Heart left ventricle (tissue), 16 donors: Measurements from ENCODE around the gene BDKRB2. TPM values are rescaled to one million over a fixed set of nuclear protein-coding genes. Genes with fewer than 3 reads are reported as not detected.

ENCODE experiments used
- ATAC-seq, 4 donors: fragments of 200-7000 bp; cut with Tn5 transposase; one replicate each; pipeline ENCODE4 v1.9.1; 2020 to 2022; ENCODE audit warnings: moderate library complexity in 4 of 4, mild to moderate bottlenecking in 3 of 4, moderate number of reproducible peaks in 1 of 4
- DNase-seq, 5 donors: peaks; one replicate each; pipeline ENCODE4 v3.0.0-alpha.2; 2020
- H3K27ac ChIP-seq, 12 donors: fragments of 200-600 bp; sonication (generic) in 4 of 12; one replicate each; pipeline versions ENCODE4 v1.5.0 to v1.8.0; 2016 to 2022; ENCODE audit warnings: mild to moderate bottlenecking in 2 of 12
- H3K27me3 ChIP-seq, 9 donors: fragments of 200-600 bp; sonication (generic) in 2 of 9; one replicate each; pipeline versions ENCODE4 v1.5.1 to v1.8.0; 2016 to 2022; ENCODE audit warnings: mild to moderate bottlenecking in 3 of 9
- H3K36me3 ChIP-seq, 9 donors: fragments of 200-600 bp; sonication (generic) in 2 of 9; one replicate each; pipeline versions ENCODE4 v1.5.0 to v1.8.0; 2018 to 2022; ENCODE audit warnings: mild to moderate bottlenecking in 2 of 9
- H3K4me1 ChIP-seq, 12 donors: fragments of 200-600 bp; sonication (generic) in 4 of 12; one replicate each; pipeline versions ENCODE4 v1.5.0 to v1.8.0; 2016 to 2022; ENCODE audit warnings: mild to moderate bottlenecking in 3 of 12
- H3K4me3 ChIP-seq, 12 donors: fragments of 200-600 bp; sonication (generic) in 4 of 12; one replicate each; pipeline versions ENCODE4 v1.5.0 to v1.8.0; 2017 to 2022; ENCODE audit warnings: mild to moderate bottlenecking in 9 of 12, moderate library complexity in 4 of 12
- H3K9me3 ChIP-seq, 12 donors: fragments of 200-600 bp; sonication (generic) in 4 of 12; one replicate each; pipeline versions ENCODE4 v1.5.0 to v1.8.0; 2016 to 2022; ENCODE audit warnings: mild to moderate bottlenecking in 1 of 12
- POLR2A ChIP-seq, 2 donors: fragments of 450-650 bp; IDR thresholded peaks; one replicate each; pipeline ENCODE4 v1.6.1; 2017; ENCODE audit warnings: antibody characterized with exemption in 2 of 2, mild to moderate bottlenecking in 2 of 2, moderate library complexity in 2 of 2
- WGBS, 4 donors: extraction: QIAGEN DNeasy Blood & Tissue Kit in 2 of 4; methylation state at CpG; one replicate each; pipeline versions ENCODE4 v1.1.5 to v1.1.7; 2013 to 2018; 5-methylcytosine and 5-hydroxymethylcytosine counted together
- intact Hi-C, 10 donors: fragments of 100-400 bp; cut with DNase I; formaldehyde crosslinking; loops; one replicate each; pipeline versions ENCODE4 v1.11.1 to v1.14.2; 2022
- polyA plus RNA-seq, 2 donors: library from polyadenylated mRNA; stranded (reverse); fragments of 200-250 nt; gene quantifications; one replicate each; pipeline ENCODE4 v1.2.3, GENCODE V29; 2013
- total RNA-seq, 9 donors: library from RNA; depleted of rRNA in 2 of 9; stranded (reverse); fragments of >200 nt in 2 of 9; fragmentation: NEBNext Ultra II Directional in 3 of 9; extraction: Animal tissue kit (Norgen Biotek cat#: 25700) in 3 of 9; gene quantifications; one replicate each; pipeline versions ENCODE4 v1.1.0 to v1.2.4, GENCODE V29; 2016 to 2023
- TF ChIP-seq, protein P1 (sequence below), 12 donors: fragments of 200-600 bp; sonication (generic) in 4 of 12; IDR thresholded peaks; one replicate each; pipeline versions ENCODE4 v1.5.0 to v1.8.0; 2018 to 2022; ENCODE audit warnings: antibody characterized with exemption in 12 of 12, mild to moderate bottlenecking in 5 of 12
- donor health status: ischemic (EF 13 %, LVEDD 7.1; RV severe dilation, severe dysfunction).
- donor health status: healthy with polysubstance abuse.
- donor health status: DM: no; HTN: yes; CAD: no.
- donor health status: DM: no; HTN: no; CAD: no.
- donor health status: ischemic (EF 25% LVEDD 6.9; RV normal size, moderate dysfunction).
- donor health status: ischemic (EF 25% LVEDD 5.7; RV mildly dilated, moderate dysfunction).
- donor health status: healthy.
- donor health status: DM: yes; HTN: yes; CAD: no.
- donor health status: ischemic (EF 35%, LVEDD 5.7; RV mildly dilated, moderate dysfunction).
- donor health status: nonischemic (EF 11% LVEDD 7.7; RV severe dilation, severe dysfunction).
- donor health status: DM: yes; HTN: yes; CAD: no.
- donor health status: PGD.
- donor health status: ischemic (EF 29% LVEDD 5.4; RV normal size, mild dysfunction).
- donor health status: nonischemic (EF 23%, LVEDD 6.1; RV moderate dilation, normal function).

The BDKRB2 gene
- total and polyA plus RNA-seq, 11 donors, result 0.14 to 3.3 (median 0.63) TPM

DNA sequence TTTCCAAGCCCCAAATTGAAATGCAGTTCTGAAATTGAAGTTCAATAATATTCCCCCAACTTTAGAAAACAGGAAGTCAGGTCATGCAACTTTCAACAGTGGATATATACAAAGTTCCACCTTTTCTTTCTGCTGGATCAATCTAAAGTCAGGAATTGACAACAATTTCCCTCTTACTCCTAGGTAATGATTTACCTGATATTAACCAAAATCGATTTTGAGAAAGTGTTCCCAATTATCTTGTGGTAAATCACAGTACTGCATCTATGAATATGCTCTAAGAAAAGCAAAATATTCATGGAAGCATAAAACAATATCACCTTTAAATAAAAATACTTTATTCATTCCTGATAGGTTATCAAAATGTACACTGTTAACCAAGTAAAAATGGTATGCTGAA, 79.8 kb downstream of the BDKRB2 start:
- no peaks in the 10 kb centered on the region for H3K27me3 ChIP-seq
- H3K27ac ChIP-seq, result no peak overlapping the region
- peaks cover 0 to 3% (median 0%) of the 10 kb centered on the region in 12 donors for H3K4me1 ChIP-seq
- DNase-seq, result no peak
- intact Hi-C loops, result no loop called here
- no peaks in the 10 kb centered on the region for H3K9me3 ChIP-seq
- peaks cover 0 to 78% (median 53%) of the 10 kb centered on the region in 9 donors for H3K36me3 ChIP-seq
- no peak for ATAC-seq
- WGBS, 4 donors, result 75 to 94% (median 86%) methylated on average over 1 of the region's 1 CpG
- no peak overlapping the region for H3K4me3 ChIP-seq
- TF ChIP-seq, protein P1, sequence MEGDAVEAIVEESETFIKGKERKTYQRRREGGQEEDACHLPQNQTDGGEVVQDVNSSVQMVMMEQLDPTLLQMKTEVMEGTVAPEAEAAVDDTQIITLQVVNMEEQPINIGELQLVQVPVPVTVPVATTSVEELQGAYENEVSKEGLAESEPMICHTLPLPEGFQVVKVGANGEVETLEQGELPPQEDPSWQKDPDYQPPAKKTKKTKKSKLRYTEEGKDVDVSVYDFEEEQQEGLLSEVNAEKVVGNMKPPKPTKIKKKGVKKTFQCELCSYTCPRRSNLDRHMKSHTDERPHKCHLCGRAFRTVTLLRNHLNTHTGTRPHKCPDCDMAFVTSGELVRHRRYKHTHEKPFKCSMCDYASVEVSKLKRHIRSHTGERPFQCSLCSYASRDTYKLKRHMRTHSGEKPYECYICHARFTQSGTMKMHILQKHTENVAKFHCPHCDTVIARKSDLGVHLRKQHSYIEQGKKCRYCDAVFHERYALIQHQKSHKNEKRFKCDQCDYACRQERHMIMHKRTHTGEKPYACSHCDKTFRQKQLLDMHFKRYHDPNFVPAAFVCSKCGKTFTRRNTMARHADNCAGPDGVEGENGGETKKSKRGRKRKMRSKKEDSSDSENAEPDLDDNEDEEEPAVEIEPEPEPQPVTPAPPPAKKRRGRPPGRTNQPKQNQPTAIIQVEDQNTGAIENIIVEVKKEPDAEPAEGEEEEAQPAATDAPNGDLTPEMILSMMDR (IDR thresholded peaks at IDR 0.05), result no peak
- no peak for TF ChIP-seq POLR2A (IDR thresholded peaks at IDR 0.05)

DNA sequence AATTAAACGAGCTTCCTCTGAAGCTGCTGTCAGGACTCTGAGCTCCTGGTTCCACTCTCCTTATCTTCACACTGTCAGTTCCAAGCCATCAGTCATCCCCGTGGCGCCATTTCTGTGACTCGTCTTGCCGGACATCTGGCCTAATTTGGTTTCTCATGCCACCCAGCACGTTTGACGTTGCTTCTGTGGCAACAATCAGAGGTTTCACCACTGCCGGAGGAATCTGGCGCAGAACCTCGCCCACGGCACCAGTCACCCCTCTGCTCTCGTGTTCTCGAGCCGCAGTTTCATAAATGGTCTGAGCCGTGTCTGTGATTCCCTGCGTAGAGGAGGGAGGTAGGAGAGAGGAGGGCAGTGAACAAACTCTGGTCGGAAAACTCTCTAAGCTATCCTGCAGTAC, 81.0 kb downstream of the BDKRB2 start:
- peaks cover 0 to 3% (median 0%) of the 10 kb centered on the region in 12 donors for H3K4me1 ChIP-seq
- 59 to 69% (median 63%) methylated on average over 17 of the region's 17 CpGs for WGBS, 4 donors
- no peaks in the 10 kb centered on the region for H3K9me3 ChIP-seq
- ATAC-seq (peak; percentile 49 to 86 (median 65)), DNase-seq (peak in 3 of 5 donors; percentile 23 to 64 (median 36))
- H3K27ac ChIP-seq, result peak overlapping the region in 5 of 12 donors; percentile 8 to 59 (median 31)
- no peak overlapping the region for H3K4me3 ChIP-seq
- peaks cover 0 to 91% (median 66%) of the 10 kb centered on the region in 9 donors for H3K36me3 ChIP-seq
- intact Hi-C loops, result no loop called here
- TF ChIP-seq POLR2A (IDR thresholded peaks at IDR 0.05), result no peak
- TF ChIP-seq, protein P1 (IDR thresholded peaks at IDR 0.05), result no peak
- no peaks in the 10 kb centered on the region for H3K27me3 ChIP-seq

DNA sequence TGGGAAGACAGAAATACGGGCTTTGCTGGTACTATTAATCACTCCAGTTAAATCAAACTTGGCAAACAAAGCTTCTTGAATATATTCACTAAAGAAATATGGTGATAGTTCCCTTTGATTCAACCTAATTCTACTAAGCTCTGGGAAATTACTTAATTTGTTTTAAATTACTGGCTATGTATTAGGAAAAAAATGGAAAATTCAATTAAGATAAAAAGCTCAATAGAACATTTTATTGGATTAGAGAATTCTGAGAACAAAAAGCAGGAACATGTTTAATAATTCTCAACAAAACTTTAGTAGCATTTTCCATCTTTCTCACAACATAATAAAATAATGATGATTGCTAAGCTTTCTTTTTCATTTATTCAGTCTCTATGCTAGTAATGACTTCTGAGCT, 81.6 kb downstream of the BDKRB2 start:
- ATAC-seq (no peak), DNase-seq (no peak)
- TF ChIP-seq, protein P1 (IDR thresholded peaks at IDR 0.05), result no peak
- TF ChIP-seq POLR2A (IDR thresholded peaks at IDR 0.05), result no peak
- intact Hi-C loops, result no loop called here
- Histone ChIP-seq H3K27ac (peak overlapping the region in 3 of 12 donors; percentile 8 to 59 (median 18)), H3K27me3 (no peaks in the 10 kb centered on the region), H3K4me3 (no peak overlapping the region), H3K36me3 (peaks cover 0 to 97% (median 71%) of the 10 kb centered on the region in 9 donors), H3K4me1 (peaks cover 0 to 3% (median 0%) of the 10 kb centered on the region in 12 donors), H3K9me3 (no peaks in the 10 kb centered on the region)
- WGBS, 4 donors, result 96 to 97% (median 96%) methylated on average over 1 of the region's 1 CpG

DNA sequence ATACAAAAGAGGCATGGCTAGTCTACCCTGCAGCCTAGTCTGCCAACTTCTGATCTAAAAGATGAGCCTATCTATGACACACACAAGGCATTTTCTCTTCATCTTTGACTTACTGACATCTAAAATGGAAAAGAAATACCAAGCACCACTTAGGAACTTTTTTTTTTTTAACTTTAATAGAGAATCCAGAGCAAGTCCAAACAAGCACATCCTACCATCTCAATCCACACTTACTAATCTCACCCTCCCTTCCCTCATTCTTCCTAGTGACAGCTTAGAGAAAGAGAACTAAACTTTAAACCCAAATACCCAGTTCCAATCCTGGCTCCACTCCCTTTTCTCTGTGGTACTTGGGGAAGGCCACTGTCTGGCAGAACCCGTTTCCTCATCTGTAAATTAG, 83.2 kb downstream of the BDKRB2 start:
- Histone ChIP-seq H3K27me3 (no peaks in the 10 kb centered on the region), H3K4me1 (peaks cover 0 to 3% (median 0%) of the 10 kb centered on the region in 12 donors), H3K9me3 (no peaks in the 10 kb centered on the region), H3K4me3 (no peak overlapping the region), H3K27ac (no peak overlapping the region), H3K36me3 (peaks cover 0 to 100% (median 80%) of the 10 kb centered on the region in 9 donors)
- TF ChIP-seq, protein P1 (IDR thresholded peaks at IDR 0.05), result no peak
- no peak for TF ChIP-seq POLR2A (IDR thresholded peaks at IDR 0.05)
- ATAC-seq, result no peak
- WGBS, 4 donors, result 93 to 100% (median 96%) methylated on average over 1 of the region's 1 CpG
- no peak for DNase-seq
- intact Hi-C loops, result no loop called here

Other genes with a start within 250 kb of the BDKRB2 start
- gene C14orf132, start 165.5 kb upstream of the BDKRB2 start, total RNA-seq, result 10 to 100 TPM in 2 of 9 donors, 1 to 10 TPM in 6, under 1 TPM in 1; 0.89 to 14.9 (median 2.1) TPM
- 1 to 10 TPM in 1 of 2 donors, under 1 TPM in 1; 0.76 to 1.5 TPM for gene C14orf132, start 165.5 kb upstream of the BDKRB2 start, polyA plus RNA-seq
- 1 to 10 TPM in 2 of 9 donors, not detected in 7; 1.4 to 1.7 TPM for gene BDKRB1, start 51.4 kb downstream of the BDKRB2 start, total RNA-seq
- under 1 TPM; 0.08 to 0.23 TPM for gene BDKRB1, start 51.4 kb downstream of the BDKRB2 start, polyA plus RNA-seq
- gene ATG2B, start 158.5 kb downstream of the BDKRB2 start, total RNA-seq, result 10 to 100 TPM in 8 of 9 donors, 1 to 10 TPM in 1; 9.1 to 19.5 (median 15.7) TPM
- gene ATG2B, start 158.5 kb downstream of the BDKRB2 start, polyA plus RNA-seq, result 1 to 10 TPM; 2.7 to 5.1 TPM
- gene GSKIP, start 158.7 kb downstream of the BDKRB2 start, total RNA-seq, result 10 to 100 TPM in 7 of 9 donors, 1 to 10 TPM in 2; 7.6 to 19.9 (median 13.1) TPM
- gene GSKIP, start 158.7 kb downstream of the BDKRB2 start, polyA plus RNA-seq, result 10 to 100 TPM in 1 of 2 donors, 1 to 10 TPM in 1; 4.6 to 18.8 TPM
- gene AK7, start 187.3 kb downstream of the BDKRB2 start, total RNA-seq, result 1 to 10 TPM in 1 of 9 donors, under 1 TPM in 7, not detected in 1; 0.19 to 1.9 (median 0.48) TPM
- gene AK7, start 187.3 kb downstream of the BDKRB2 start, polyA plus RNA-seq, result under 1 TPM; 0.11 to 0.79 TPM